ENCODE measurements around the gene MYO10. TPM values are rescaled to one million over a fixed set of nuclear protein-coding genes. Genes with fewer than 3 reads are reported as not detected.

MYO10 gene
- total and polyA plus RNA-seq, 2 experiments from 2014 or later = 33.7 to 52.4 TPM

- no peaks in the 10 kb centered on the region for H3K36me3 ChIP-seq (replicated peaks; ENCODE audit: insufficient read depth, low read depth)
- no peak for TF ChIP-seq EZH2 (IDR thresholded peaks at IDR 0.05; ENCODE audit: borderline replicate concordance)
- no peak for TF ChIP-seq EZH2phosphoT487 (IDR thresholded peaks at IDR 0.05; ENCODE audit: low read depth, severe bottlenecking, unreplicated experiment)
- TF ChIP-seq CTCF (IDR thresholded peaks at IDR 0.05; ENCODE audit: poor library complexity) = no peak
- H3K79me2 ChIP-seq = peaks cover 87% of the 10 kb centered on the region
- WGBS (ENCODE audit: low lambda C conversion rate, missing lambda C conversion rate) = 61% methylated on average over 6 of the region's 6 CpGs
- no peak overlapping the region for H3K4me3 ChIP-seq
- H3K9me2 ChIP-seq (replicated peaks; ENCODE audit: insufficient read depth) = no peaks in the 10 kb centered on the region
- H3K4me2 ChIP-seq = peak overlapping the region; percentile 57
- peaks cover 16% of the 10 kb centered on the region for H4K20me1 ChIP-seq (ENCODE audit: insufficient read depth, poor library complexity, severe bottlenecking)
- no peak for DNase-seq (ENCODE audit: low spot score)
- no peak overlapping the region for H2AFZ ChIP-seq
- H3K27ac ChIP-seq = peak overlapping the region; percentile 59
- peaks cover 57% of the 10 kb centered on the region for H3K4me1 ChIP-seq (ENCODE audit: insufficient read depth)
- no peaks in the 10 kb centered on the region for H3K27me3 ChIP-seq
- no peaks in the 10 kb centered on the region for H3K9me3 ChIP-seq (ENCODE audit: low read depth)
Observed at GRCh38 chr5:16883806-16884205, 52.3 kb downstream of the MYO10 start.

- H3K4me3 ChIP-seq = no peak overlapping the region
- TF ChIP-seq CTCF (IDR thresholded peaks at IDR 0.05; ENCODE audit: poor library complexity) = no peak
- TF ChIP-seq EZH2 (IDR thresholded peaks at IDR 0.05; ENCODE audit: borderline replicate concordance) = no peak
- no peak for TF ChIP-seq EZH2phosphoT487 (IDR thresholded peaks at IDR 0.05; ENCODE audit: low read depth, severe bottlenecking, unreplicated experiment)
- no peaks in the 10 kb centered on the region for H3K36me3 ChIP-seq (replicated peaks; ENCODE audit: insufficient read depth, low read depth)
- H2AFZ ChIP-seq = no peak overlapping the region
- DNase-seq (ENCODE audit: low spot score) = no peak
- no peaks in the 10 kb centered on the region for H3K9me2 ChIP-seq (replicated peaks; ENCODE audit: insufficient read depth)
- H3K27ac ChIP-seq = peak overlapping the region; percentile 59
- peaks cover 50% of the 10 kb centered on the region for H3K4me1 ChIP-seq (ENCODE audit: insufficient read depth)
- peak overlapping the region; percentile 57 for H3K4me2 ChIP-seq
- peaks cover 14% of the 10 kb centered on the region for H4K20me1 ChIP-seq (ENCODE audit: insufficient read depth, poor library complexity, severe bottlenecking)
- peaks cover 88% of the 10 kb centered on the region for H3K79me2 ChIP-seq
- 90% methylated on average over 6 of the region's 6 CpGs for WGBS (ENCODE audit: low lambda C conversion rate, missing lambda C conversion rate)
- no peaks in the 10 kb centered on the region for H3K9me3 ChIP-seq (ENCODE audit: low read depth)
- no peaks in the 10 kb centered on the region for H3K27me3 ChIP-seq
Observed at GRCh38 chr5:16883176-16883575, 52.9 kb downstream of the MYO10 start.

GRCh38 chr5:16881251-16881650 lies 54.8 kb downstream of the MYO10 start:
- peak overlapping the region; percentile 52 for H3K27ac ChIP-seq
- DNase-seq (ENCODE audit: low spot score) = peak; percentile 71
- TF ChIP-seq EZH2 (IDR thresholded peaks at IDR 0.05; ENCODE audit: borderline replicate concordance) (no peak), EZH2phosphoT487 (IDR thresholded peaks at IDR 0.05; ENCODE audit: low read depth, severe bottlenecking, unreplicated experiment) (peak; percentile 73)
- H2AFZ ChIP-seq = no peak overlapping the region
- H3K4me1 ChIP-seq (ENCODE audit: insufficient read depth) = peaks cover 58% of the 10 kb centered on the region
- no peaks in the 10 kb centered on the region for H3K27me3 ChIP-seq
- no peaks in the 10 kb centered on the region for H3K9me3 ChIP-seq (ENCODE audit: low read depth)
- no peak overlapping the region for H3K4me3 ChIP-seq
- H3K9me2 ChIP-seq (replicated peaks; ENCODE audit: insufficient read depth) = no peaks in the 10 kb centered on the region
- H3K36me3 ChIP-seq (replicated peaks; ENCODE audit: insufficient read depth, low read depth) = no peaks in the 10 kb centered on the region
- peak overlapping the region; percentile 58 for H3K4me2 ChIP-seq
- H3K79me2 ChIP-seq = peaks cover 86% of the 10 kb centered on the region
- 36% methylated on average over 3 of the region's 3 CpGs for WGBS (ENCODE audit: low lambda C conversion rate, missing lambda C conversion rate)
- H4K20me1 ChIP-seq (ENCODE audit: insufficient read depth, poor library complexity, severe bottlenecking) = peaks cover 14% of the 10 kb centered on the region

GRCh38 chr5:16880547-16880946 lies 55.5 kb downstream of the MYO10 start:
- no peaks in the 10 kb centered on the region for H3K36me3 ChIP-seq (replicated peaks; ENCODE audit: insufficient read depth, low read depth)
- peaks cover 14% of the 10 kb centered on the region for H4K20me1 ChIP-seq (ENCODE audit: insufficient read depth, poor library complexity, severe bottlenecking)
- TF ChIP-seq EZH2 (IDR thresholded peaks at IDR 0.05; ENCODE audit: borderline replicate concordance) (no peak), EZH2phosphoT487 (IDR thresholded peaks at IDR 0.05; ENCODE audit: low read depth, severe bottlenecking, unreplicated experiment) (no peak), CTCF (IDR thresholded peaks at IDR 0.05; ENCODE audit: poor library complexity) (no peak)
- no peak overlapping the region for H2AFZ ChIP-seq
- H3K9me3 ChIP-seq (ENCODE audit: low read depth) = no peaks in the 10 kb centered on the region
- DNase-seq (ENCODE audit: low spot score) = no peak
- H3K27me3 ChIP-seq = no peaks in the 10 kb centered on the region
- H3K9me2 ChIP-seq (replicated peaks; ENCODE audit: insufficient read depth) = no peaks in the 10 kb centered on the region
- peaks cover 86% of the 10 kb centered on the region for H3K79me2 ChIP-seq
- peaks cover 58% of the 10 kb centered on the region for H3K4me1 ChIP-seq (ENCODE audit: insufficient read depth)
- H3K27ac ChIP-seq = peak overlapping the region; percentile 52
- 53% methylated on average over 3 of the region's 3 CpGs for WGBS (ENCODE audit: low lambda C conversion rate, missing lambda C conversion rate)
- H3K4me2 ChIP-seq = peak overlapping the region; percentile 58
- no peak overlapping the region for H3K4me3 ChIP-seq
